IPS DF 6.9 (cell line): Measurements from ENCODE around the gene TMX4.

Experiments
- DNase-seq: peaks from one replicate; pipeline ENCODE4 v3.0.0-alpha.2; 2013; ENCODE audit warnings: low read depth, low spot score
- H3K27ac ChIP-seq: one replicate; pipeline ENCODE4 v1.5.1; 2013; ENCODE audit warnings: low read length, control low read depth
- H3K27me3 ChIP-seq: 2 replicates; pipeline ENCODE4 v1.6.1; 2013; ENCODE audit warnings: mild to moderate bottlenecking, low read length; ENCODE audit not compliant: control insufficient read depth, insufficient read depth
- H3K36me3 ChIP-seq: 2 replicates; pipeline ENCODE4 v1.6.1; 2013; ENCODE audit warnings: low read length; ENCODE audit not compliant: control insufficient read depth, insufficient read depth
- H3K4me1 ChIP-seq: 2 replicates; pipeline ENCODE4 v1.6.1; 2013; ENCODE audit warnings: low read length; ENCODE audit not compliant: control insufficient read depth, insufficient read depth
- H3K4me3 ChIP-seq: 2 replicates; pipeline ENCODE4 v1.5.1; 2013; ENCODE audit warnings: mild to moderate bottlenecking, low read length
- H3K9me3 ChIP-seq: 2 replicates; pipeline ENCODE4 v1.6.1; 2013; ENCODE audit warnings: low read length, inconsistent platforms; ENCODE audit not compliant: control insufficient read depth, insufficient read depth
- WGBS: extraction: QIAGEN DNeasy Blood & Tissue Kit; methylation state at CpG from one replicate; pipeline ENCODE4 v1.1.7; 2013; ENCODE audit warnings: mixed read lengths, missing lambda C conversion rate; ENCODE audit not compliant: insufficient read length, insufficient coverage; 5-methylcytosine and 5-hydroxymethylcytosine counted together

TMX4 gene

GRCh38 chr20:7993703-7994102 lies 25.9 kb downstream of the TMX4 start:
- no peak for DNase-seq
- no CpG with 5 or more reads among the region's 2 CpGs for WGBS
- Histone ChIP-seq H3K27me3 (no peaks in the 10 kb centered on the region), H3K4me3 (no peak overlapping the region), H3K27ac (no peak overlapping the region), H3K36me3 (no peaks in the 10 kb centered on the region), H3K4me1 (no peaks in the 10 kb centered on the region), H3K9me3 (peaks cover 1% of the 10 kb centered on the region; the same call in 1 of the 2 replicates)

- no peaks in the 10 kb centered on the region for H3K36me3 ChIP-seq
- H3K27ac ChIP-seq: no peak overlapping the region
- H3K4me3 ChIP-seq: no peak overlapping the region
- H3K27me3 ChIP-seq: no peaks in the 10 kb centered on the region
- peaks cover 1% of the 10 kb centered on the region; the same call in 1 of the 2 replicates for H3K9me3 ChIP-seq
- DNase-seq: no peak
- no peaks in the 10 kb centered on the region for H3K4me1 ChIP-seq
- WGBS: no CpG with 5 or more reads among the region's 2 CpGs
These were observed 26.3 kb downstream of the TMX4 start for GRCh38 chr20:7993238-7993637.

GRCh38 chr20:7990385-7990784 lies 29.2 kb downstream of the TMX4 start:
- H3K4me3 ChIP-seq: no peak overlapping the region
- no peaks in the 10 kb centered on the region for H3K36me3 ChIP-seq
- H3K9me3 ChIP-seq: peaks cover 1% of the 10 kb centered on the region; the same call in 1 of the 2 replicates
- H3K4me1 ChIP-seq: no peaks in the 10 kb centered on the region
- no peaks in the 10 kb centered on the region for H3K27me3 ChIP-seq
- DNase-seq: no peak
- no peak overlapping the region for H3K27ac ChIP-seq

- Histone ChIP-seq H3K27ac (no peak overlapping the region), H3K27me3 (no peaks in the 10 kb centered on the region), H3K4me1 (no peaks in the 10 kb centered on the region), H3K4me3 (no peak overlapping the region), H3K9me3 (peaks cover 1% of the 10 kb centered on the region; the same call in 1 of the 2 replicates), H3K36me3 (no peaks in the 10 kb centered on the region)
- DNase-seq: no peak
- no CpG with 5 or more reads among the region's 1 CpG for WGBS
These were observed 30.2 kb downstream of the TMX4 start for GRCh38 chr20:7989379-7989778.

- no CpG with 5 or more reads among the region's 4 CpGs for WGBS
- H3K36me3 ChIP-seq: no peaks in the 10 kb centered on the region
- no peak for DNase-seq
These were observed 33.6 kb downstream of the TMX4 start for GRCh38 chr20:7985916-7986315.

GRCh38 chr20:7984192-7984591 lies 35.4 kb downstream of the TMX4 start:
- H3K36me3 ChIP-seq: no peaks in the 10 kb centered on the region
- H3K4me3 ChIP-seq: no peak overlapping the region
- no peaks in the 10 kb centered on the region for H3K9me3 ChIP-seq
- H3K27me3 ChIP-seq: no peaks in the 10 kb centered on the region
- WGBS: no CpG with 5 or more reads among the region's 2 CpGs
- H3K4me1 ChIP-seq: no peaks in the 10 kb centered on the region
- DNase-seq: peak; percentile 54
- no peak overlapping the region for H3K27ac ChIP-seq

More at GRCh38 chr20:7985916-7986315, 33.6 kb downstream of the TMX4 start:
- no peak overlapping the region for H3K27ac ChIP-seq
- no peaks in the 10 kb centered on the region for H3K9me3 ChIP-seq
- H3K27me3 ChIP-seq: no peaks in the 10 kb centered on the region
- H3K4me3 ChIP-seq: no peak overlapping the region
- no peaks in the 10 kb centered on the region for H3K4me1 ChIP-seq

GRCh38 chr20:7981374-7981773 lies 38.2 kb downstream of the TMX4 start:
- H3K9me3 ChIP-seq: no peaks in the 10 kb centered on the region
- DNase-seq: no peak
- no peak overlapping the region for H3K27ac ChIP-seq
- no peaks in the 10 kb centered on the region for H3K36me3 ChIP-seq
- H3K27me3 ChIP-seq: no peaks in the 10 kb centered on the region
- no peaks in the 10 kb centered on the region for H3K4me1 ChIP-seq
- no peak overlapping the region for H3K4me3 ChIP-seq

- Histone ChIP-seq H3K27ac (no peak overlapping the region), H3K27me3 (no peaks in the 10 kb centered on the region), H3K4me3 (no peak overlapping the region), H3K9me3 (no peaks in the 10 kb centered on the region), H3K36me3 (no peaks in the 10 kb centered on the region), H3K4me1 (no peaks in the 10 kb centered on the region)
- no CpG with 5 or more reads among the region's 10 CpGs for WGBS
- peak; percentile 5 for DNase-seq
These were observed 39.1 kb downstream of the TMX4 start for GRCh38 chr20:7980332-7981046.

GRCh38 chr20:7977709-7978108 lies 41.9 kb downstream of the TMX4 start:
- no CpG with 5 or more reads among the region's 5 CpGs for WGBS
- Histone ChIP-seq H3K4me1 (no peaks in the 10 kb centered on the region), H3K27ac (no peak overlapping the region), H3K27me3 (no peaks in the 10 kb centered on the region), H3K9me3 (no peaks in the 10 kb centered on the region), H3K4me3 (no peak overlapping the region), H3K36me3 (no peaks in the 10 kb centered on the region)
- no peak for DNase-seq

GRCh38 chr20:7975851-7976414 lies 43.6 kb downstream of the TMX4 start:
- no peak for DNase-seq
- no peak overlapping the region for H3K27ac ChIP-seq
- no peaks in the 10 kb centered on the region for H3K4me1 ChIP-seq
- H3K36me3 ChIP-seq: no peaks in the 10 kb centered on the region
- H3K9me3 ChIP-seq: no peaks in the 10 kb centered on the region
- no CpG with 5 or more reads among the region's 9 CpGs for WGBS
- H3K4me3 ChIP-seq: no peak overlapping the region
- H3K27me3 ChIP-seq: no peaks in the 10 kb centered on the region
